DMS114 treated with DMSO at 0.1 percent for 48 hours (cell line): ENCODE measurements around the gene PSME3IP1.

ENCODE experiments used
- DNase-seq: peaks from one replicate; lab custom pipeline; 2025; ENCODE audit not compliant: unreplicated experiment; lab: John Stamatoyannopoulos, UW

PSME3IP1 gene

DNA sequence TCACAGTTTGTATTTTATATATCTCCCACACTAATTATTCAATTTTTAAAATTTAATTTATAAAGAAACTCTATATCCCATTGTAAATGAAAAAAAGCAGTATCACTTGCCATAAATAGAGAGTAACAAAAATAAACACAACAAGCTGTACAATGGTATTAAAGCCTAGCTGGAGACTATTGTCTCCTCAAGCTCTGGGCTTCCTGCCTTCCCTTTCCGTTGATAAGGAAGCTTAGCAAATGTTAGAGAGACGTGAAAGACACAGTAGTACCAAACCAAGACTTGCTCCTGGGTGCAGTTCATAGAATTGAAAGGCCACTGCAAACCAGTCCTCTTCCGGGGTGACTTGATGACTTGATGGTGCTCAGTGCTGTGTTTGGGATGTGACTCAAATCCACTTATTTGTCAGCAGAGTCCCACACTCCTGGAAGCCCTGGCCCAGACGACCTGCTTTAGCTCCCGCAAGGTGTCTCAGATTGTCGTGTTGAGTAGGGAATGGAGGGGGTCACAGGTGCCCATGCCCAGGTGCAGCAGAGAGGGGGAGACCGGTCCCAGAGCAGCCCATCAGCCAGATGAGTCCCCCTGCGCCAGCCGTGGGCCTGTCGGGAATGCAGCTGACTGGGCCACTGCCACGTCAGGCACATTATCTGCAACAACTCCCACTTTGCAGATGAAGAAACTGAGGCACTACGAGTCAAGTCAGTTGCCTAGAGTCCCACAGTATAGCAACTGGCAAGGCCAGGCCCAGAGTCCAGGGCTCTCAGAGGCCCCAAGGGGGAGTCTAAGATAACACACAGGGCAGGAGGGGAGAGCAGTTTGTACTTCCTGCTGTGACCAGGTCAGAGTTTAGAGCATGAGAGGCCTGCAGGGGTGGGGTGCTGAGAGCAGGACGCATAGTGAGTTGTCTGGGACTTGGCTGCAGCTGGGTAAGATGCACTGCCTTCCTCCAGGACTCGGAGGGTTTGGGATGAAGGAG is 40.5 kb downstream of the PSME3IP1 start:
- DNase-seq, result no peak

DNA sequence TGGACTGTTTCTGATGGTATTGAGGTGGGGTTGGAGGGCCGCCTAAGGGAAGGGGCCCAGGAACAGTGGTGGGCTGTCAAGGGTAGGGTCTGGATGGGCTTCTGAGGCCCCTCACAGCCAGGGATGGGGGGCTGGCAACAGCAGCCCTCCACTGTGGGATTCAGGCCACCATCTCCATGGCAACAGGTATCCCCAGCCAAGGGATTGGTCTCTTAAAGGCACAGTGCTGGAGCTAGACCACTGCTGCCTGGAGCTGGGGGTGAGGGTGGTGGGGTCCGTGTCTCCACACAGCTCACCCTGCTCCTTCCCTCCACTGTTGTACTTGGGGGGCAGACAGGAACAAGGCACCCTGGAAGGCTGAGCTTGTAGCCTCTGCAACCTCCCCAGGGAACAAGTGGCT is 41.8 kb downstream of the PSME3IP1 start:
- DNase-seq, result no peak

DNA sequence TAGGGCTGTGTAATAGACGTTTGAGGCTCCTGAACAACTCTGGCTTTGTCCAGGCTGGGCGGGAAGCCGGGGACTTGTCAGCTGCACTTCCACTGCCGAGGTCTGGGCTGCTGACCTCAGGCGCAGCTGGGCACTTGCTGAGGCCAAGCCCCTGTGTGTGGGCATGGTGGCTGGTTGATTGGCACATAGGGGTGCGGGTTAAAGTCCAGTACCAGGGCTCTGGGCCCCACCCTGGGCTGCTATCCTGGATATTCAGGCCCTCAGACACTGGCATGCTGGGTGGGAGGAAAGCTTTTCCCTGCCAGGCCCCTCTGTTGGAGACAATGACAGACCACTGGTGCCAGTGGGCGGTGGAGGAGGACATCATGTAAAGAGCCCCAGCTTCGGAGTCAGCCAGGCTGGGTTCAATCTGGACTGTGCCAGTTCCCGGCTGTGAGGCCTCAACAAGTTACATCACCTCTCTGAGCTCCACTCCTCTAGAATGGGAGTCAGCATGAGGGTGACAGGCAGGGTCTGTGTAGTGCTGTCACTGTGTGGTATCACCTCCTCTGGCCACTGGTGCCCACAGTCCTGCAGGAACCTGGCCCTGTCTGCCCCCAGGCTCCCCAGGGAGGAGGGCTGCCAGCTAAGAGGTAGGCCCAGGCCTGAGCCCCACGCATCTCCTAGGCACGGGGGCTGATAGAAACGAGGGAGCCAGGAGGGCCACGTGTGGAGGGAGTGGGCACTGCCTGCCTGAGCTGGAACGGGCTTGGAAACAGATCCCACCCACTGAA is 42.5 kb downstream of the PSME3IP1 start:
- DNase-seq, result no peak

DNA sequence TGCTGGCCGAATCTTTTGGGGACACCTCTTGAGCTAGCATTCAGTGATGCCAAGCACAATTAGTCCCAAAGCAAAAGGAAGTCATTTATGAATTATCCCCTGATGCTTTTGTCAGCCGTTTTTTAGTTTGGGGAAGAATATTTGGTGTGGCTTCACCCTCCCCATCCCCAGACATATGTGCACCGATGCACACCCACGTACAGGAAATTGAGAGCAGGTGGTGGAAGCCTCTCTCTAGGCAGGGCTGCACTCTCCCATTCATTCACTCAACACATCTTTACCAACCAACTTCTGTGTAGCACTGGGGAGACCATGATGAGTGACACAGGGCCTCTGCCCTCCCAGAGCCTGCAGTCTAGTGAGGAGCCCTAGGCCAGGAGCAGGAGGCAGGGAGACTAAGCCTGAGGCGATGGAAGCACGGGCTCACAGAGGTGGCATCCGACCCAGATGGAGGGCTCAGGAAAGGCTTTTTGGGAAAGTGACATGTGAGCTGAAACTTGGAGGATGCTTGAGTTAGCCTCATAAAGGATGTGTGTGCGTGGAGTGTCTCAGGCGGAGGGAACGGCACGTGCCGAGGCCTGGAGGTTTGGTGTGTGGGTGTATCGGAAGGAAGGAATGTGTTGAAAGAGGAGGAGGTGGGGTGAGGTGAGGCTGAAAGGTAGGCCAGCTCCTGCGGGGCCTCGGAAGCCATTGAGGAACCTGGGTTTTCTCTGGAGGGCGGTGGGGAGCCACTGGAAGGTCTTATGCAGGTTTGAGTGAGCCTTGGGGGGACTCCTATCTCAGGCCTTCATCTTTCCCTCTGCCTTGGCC is 43.8 kb downstream of the PSME3IP1 start:
- DNase-seq, result no peak

DNA sequence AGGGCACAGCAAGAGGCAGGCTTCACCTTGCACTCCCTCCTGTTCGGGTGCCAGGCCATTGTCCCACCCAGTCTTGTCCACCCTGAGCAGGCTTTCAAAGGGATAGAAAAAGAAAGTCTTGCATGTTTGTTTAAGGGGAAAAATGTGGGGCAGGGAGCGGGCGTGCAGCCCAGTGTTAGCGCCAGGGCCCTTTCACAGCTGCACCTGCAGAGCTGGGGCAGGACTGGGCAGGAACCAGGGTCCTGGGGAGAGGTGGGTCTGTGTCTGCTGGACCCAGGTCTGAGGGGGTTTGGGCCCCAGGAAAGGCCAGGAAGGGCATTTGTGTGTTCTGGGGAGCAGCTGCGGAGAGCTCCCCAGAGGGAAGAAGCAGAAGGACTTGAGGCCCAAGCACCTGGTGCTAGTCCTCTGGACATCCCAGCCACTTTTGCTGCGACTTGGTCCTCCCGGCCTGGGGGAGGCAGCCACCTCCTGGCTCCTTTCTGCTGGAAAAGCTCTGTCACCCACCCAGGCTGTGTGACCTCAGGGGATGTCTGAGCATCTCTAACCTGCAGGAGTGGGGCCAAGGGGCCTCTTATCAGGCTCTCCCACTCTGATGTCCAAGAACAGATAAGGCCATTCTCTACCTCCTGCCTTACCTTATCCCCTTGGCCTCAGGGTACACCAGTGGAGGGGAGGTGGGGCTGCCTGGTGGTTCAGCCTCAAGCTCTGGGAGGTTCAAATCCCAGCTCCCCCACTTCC is 44.7 kb downstream of the PSME3IP1 start:
- no peak for DNase-seq

DNA sequence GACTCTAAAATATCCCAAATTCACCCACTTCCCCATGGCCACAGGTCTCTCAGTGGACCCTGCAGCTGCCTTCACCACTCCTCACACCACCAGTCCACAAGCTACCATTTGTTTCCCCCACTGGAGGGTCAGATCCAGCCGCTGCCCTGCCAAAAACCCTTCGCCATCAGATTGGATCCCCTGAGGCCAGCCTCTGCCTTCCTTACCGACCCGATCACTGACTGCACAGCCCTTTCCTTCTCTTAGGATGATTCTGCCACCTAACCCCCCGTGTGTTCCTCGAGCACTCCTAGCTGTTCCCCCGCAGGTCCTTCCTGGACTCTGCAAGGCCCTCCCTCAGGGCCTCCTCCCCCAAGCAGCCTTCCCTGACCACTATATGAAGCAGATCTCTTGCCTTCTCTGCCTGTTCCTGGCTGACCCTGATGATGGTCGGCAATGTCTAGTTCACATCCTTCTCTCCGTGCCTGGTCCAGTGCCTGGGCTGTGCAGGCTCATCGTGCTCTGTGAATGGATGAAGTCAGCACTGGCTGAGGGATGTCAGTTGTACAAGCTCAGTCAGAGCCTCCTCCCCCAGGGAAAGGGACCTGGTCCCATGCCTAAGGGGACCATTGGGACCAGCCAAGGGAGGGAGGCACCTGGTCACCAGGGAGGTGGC is 47.4 kb downstream of the PSME3IP1 start:
- no peak for DNase-seq

DNA sequence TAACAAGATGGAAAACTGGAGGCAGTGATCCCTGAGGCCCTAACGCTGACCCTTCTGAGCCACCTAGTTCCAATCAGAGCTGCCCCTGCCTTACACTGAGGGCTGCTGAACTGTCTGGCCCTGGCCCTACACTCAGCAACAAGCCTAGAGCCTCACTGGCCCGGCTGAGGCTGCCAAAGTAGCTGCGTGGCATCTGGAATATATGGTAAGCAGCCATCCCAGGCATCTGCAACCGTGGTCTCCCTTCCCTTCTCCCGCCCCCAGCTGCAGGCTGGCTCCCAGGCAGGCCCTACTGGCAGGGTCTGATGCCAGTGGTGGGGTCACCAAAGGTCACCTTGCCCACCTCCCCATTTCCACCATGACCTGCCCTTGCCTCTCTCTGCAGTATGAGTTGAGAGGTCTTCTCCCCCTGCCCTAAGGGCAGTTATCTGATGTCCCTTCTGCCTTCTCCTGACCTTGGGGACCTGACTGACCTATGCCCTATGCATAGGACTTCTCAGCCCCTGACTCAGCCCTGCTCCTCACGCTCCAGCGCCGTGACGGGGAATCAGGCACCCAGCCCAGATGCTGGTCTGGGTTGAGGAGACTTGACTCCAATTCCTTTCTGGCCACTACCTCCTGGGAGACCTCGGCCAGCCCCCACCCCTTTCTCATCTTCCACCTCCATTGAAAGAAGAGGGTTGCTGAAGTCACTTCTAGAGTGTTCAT is 48.1 kb downstream of the PSME3IP1 start:
- DNase-seq, result no peak

DNA sequence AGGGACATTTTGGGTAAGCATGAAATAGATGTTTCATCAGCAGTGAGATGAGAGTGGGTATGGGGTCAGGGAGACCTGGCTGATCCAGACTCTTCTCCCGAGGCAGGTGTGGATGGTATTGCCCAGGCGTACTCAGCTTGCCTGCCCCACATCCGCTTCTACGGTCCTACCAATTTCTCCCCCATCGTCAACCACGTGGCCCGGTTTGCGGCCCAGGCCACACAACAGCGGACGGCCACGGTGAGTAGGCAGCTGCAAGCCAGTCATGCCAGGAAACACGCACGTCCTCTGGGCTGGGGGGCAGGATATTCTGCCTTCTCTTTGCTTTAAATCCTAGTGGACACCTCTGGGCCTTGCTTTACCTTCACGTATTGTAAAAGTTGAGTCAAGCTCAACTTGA is 48.8 kb downstream of the PSME3IP1 start:
- DNase-seq, result no peak

DNA sequence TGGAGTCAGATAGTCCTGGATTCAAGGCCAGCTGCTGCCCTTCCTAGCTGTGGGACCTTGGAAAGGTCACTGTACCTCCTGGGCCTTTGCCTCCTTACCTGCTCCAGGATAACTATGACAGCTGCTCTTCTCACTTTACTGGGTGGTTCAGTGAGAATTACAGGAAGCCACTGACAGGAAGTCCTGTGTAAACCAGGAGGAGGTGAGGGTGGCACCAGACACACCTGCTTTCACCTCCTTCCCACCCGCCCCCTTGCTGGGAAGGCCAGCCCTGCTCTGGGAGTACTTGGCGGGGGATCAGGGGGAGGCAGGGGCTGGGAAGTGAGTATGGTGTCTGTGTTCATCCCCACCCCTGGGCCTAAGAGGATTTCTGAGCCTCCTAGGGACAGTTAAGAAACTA is 50.9 kb downstream of the PSME3IP1 start:
- DNase-seq, result no peak

DNA sequence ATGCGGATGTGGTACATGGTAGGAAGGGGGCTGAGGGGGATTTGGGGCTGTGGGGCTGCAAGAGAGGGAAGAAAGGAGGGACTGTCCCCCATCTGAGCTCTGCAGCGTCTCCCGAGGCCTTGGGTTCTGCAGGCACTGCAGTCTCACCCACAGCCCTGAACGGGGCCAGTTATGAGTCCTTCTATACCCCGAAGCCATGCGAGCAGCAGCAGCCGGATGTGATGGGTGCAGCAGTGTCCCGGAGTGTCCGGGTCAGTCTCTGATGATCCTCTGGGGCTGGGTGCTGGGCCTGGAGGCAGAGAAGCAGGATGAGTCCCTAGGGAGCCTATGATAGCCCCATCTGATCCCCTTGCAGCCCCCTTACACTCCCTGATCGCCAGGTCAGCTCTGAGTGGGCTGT is 52.0 kb downstream of the PSME3IP1 start:
- no peak for DNase-seq

DNA sequence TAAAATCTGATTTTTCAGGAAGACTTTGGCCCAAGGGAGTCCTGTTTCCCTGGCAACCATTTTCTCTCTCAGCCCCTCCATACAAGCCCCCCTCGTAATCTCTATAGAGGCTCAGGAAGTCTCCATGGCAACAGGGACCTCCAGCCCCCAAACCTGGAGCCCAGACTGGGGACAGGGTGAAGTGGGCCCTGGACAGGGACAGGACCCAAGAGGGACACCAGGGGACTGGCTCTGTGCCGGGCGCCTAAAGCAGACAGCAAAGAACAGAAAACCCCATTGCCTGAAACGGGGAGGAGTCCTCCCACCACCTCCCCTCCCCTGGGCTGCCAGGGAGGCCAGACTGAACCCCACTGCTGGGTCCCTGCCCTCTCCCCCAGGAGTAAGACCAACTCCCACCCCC is 52.8 kb downstream of the PSME3IP1 start:
- DNase-seq, result no peak

DNA sequence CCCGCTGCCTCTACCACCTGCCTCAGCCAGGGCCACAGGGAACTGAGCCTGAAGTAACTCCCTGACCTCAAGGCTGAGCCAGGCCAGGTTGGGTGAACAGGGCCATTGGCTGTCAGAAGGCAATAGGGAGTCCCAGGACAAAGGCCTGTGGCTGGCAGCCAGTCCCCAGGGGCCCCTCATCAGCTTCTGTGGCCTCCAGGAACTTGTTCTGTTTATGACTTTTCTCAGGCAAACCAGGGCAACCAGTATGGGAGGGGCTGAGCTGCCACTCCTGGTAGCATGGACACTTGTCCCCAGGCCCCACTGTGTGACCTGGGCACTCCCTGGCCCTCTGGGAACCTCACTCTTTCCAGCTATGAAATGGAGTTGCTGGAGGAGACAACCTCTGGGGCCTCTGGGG is 53.4 kb downstream of the PSME3IP1 start:
- DNase-seq, result no peak

DNA sequence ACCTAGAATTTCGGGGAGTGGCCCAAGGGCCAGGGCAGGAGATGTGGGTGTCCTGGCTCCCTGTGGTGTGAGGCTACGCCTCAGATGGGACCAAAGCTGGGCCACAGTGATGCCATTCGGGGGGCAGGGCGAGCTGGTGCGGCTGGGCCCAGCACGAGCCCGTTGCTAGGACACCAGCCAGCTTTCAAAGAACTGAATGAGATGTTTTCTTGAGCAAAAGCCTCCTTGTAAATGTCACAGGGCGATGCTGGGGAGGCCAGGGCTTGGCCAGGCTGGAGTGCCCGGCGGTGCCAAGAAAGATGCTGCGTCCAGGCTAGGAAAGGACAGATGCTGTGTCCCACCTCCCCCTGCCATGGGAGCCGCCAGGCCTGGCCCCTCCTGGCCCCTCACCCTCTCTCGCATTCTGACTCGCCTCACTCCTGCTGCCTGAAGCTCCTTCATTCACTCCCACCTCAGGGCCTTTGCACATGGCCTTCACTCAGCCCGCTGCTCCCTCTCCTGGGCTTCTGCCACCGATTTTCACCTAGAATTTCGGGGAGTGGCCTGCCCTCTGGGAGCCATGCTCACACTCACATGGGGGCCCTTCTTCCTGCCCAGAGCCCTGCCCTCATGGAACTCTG is 54.4 kb downstream of the PSME3IP1 start:
- no peak for DNase-seq

DNA sequence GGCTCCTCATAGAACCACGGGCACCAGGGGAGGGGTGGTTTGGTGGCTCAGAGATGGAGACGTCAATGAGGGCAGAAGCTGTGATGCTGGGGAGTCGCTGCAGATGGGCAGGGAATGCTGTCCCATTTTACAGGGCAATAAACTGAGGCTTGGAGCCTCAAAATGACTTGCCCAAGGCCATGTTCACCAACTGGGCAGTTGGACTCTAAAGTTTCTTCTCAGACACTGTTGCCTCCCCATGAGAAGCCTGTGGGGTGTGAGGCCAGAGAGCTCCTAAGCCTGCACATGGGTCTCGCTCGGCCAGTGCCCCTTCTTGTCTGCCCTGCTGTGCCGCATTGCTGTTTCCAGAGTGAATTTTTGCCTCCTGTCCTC is 54.9 kb downstream of the PSME3IP1 start:
- no peak for DNase-seq

DNA sequence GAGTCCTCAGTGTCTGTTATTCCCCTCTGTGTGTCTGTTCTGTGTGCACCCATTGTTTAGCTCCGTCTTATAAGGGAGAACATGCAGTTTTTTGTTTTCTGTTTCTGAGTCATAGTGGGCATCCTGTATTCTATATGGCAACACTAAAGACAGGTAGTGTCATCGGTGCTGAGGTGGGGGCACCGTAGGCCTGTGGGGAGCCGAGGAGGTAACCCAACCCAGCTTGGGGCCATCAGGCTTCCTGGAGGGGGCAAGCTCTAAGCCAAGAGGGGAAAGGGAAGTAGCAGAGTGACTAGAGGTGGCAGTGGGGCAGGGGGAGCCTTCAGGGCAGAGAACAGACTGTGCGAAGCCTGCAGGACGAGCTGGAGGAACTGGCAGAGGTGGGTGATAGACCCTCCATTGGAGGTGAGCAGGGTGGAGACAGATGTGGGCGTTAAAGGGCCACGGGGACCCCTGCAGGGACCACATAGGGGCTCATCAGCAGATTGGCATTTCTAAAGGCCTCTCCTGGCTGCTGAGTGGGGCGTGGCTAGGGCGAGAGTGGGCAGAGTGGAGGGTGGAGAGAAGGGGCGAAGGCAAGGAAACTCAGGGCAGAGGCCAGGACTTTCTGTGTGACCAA is 57.0 kb downstream of the PSME3IP1 start:
- no peak for DNase-seq

DNA sequence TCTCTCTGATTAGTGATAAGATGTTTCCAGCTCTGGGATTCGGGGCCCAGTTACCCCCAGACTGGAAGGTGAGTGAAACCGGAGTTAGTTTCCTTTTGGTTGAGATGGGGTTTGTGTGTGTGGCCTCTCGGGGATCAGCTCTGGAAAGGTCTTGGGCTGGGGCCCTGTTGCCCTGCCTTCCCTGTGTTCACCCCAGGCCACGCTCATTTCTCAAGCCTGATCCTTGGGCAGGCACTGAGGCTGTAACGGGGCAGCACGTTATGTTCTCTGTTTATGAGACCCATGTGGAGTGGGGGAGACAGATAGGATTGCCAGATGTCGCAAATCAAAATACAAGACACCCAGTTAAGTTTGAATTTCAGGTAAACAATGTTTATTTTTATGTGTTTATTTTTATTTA is 58.0 kb downstream of the PSME3IP1 start:
- DNase-seq, result no peak

DNA sequence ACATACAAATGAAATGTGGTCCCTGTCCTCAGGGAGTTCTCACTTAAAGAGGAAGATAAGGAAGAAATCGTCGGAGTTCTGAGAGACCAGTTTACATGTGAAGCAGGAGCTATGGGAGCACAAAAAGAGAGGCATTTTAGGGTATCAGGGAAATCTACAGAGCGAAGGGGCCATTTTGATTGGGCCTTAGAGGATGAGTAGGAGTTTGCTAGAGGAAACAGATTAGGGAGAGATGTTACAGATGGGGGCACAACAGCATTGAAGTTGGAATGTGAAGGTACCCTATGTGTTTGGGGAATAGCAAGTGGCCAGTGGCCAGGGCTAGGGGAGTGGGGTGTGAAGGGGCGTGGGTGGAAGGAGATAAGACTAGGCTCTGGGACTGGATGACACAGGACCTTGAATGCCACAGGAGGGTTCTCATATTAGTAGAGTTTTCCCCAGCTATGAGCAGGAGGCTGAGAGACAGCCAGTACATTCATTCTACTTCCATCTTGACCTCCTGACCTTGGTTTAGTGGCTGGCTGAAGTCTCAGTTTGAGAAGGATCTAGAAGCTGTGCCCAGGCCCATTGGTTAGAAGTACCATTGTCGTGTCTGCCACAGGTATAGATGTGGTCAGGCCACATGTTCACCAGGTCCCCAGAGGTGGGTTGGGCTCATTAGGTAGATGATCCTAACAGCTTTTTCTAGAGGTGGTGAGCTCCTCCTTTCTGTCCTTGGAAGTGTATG is 58.6 kb downstream of the PSME3IP1 start:
- DNase-seq, result no peak

DNA sequence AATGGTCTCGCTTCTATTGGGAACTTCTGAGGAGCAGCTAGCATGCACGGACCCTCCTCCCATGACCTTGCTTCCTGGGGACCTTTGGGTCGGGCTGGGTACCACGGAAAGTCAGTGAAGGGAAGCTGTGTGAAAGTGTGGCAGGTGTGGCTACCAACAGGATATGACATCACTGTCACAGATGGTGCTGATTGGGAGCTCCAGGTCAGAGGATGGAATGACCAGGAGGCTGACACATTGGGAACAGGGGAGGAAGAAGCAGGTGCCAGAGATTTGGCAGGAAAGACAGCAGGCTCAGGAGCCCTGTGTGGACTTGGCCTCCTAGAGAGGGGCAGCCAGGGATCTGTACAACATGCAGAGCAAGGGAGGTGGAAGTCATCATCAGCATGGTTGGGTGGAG is 59.4 kb downstream of the PSME3IP1 start:
- no peak for DNase-seq
